Lower leg skin (tissue), 3 donors: ENCODE measurements around the gene TATDN2.

ENCODE experiments used
- POLR2A ChIP-seq, 2 donors: fragments of 450-650 bp; IDR thresholded peaks; one replicate each; pipeline ENCODE4 v1.6.1; 2016 to 2017; ENCODE audit warnings: antibody characterized with exemption in 2 of 2, mild to moderate bottlenecking in 1 of 2, moderate library complexity in 1 of 2
- TF ChIP-seq, protein P1 (sequence below), 3 donors: fragments of 450-650 bp; IDR thresholded peaks; one replicate each; pipeline ENCODE4 v1.5.1; 2016; ENCODE audit warnings: antibody characterized with exemption in 3 of 3, mild to moderate bottlenecking in 3 of 3, moderate library complexity in 2 of 3

DNA sequence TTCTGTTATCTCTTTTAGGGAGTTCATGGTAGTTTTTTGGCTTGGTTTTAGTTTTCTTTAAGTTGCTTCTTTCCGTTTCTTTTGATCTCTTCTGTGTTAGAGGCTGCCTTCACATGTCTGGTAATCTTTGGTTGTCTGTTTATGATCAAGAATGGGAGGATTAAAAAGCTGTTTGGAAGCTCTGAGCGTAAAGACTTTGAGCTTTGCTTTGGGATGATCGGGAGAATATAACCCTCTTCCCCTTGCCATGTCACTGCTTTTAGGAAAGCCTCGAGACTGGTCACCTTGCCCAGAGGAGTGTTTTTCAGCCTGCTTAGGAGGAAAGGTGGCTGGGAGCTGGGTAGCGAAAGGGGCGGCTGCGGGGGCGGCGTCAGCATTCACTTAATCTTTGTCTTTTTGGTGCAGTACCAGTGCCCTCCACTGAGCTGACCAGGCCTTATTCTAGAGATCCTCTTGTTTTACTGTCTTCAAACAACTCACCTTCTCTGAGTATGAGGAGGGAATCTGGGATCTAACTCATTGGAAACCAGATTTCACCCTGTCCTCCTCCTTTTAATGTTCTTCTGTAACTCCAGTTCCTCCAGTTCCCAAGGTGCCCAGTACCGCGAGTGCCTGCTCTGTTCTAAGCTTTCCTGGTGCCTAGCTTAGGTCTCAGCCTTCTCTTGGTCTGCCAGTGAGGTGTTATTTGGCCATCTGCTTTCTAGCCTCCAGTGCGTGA lies 15.5 kb downstream of the TATDN2 start:
- TF ChIP-seq, protein P1, sequence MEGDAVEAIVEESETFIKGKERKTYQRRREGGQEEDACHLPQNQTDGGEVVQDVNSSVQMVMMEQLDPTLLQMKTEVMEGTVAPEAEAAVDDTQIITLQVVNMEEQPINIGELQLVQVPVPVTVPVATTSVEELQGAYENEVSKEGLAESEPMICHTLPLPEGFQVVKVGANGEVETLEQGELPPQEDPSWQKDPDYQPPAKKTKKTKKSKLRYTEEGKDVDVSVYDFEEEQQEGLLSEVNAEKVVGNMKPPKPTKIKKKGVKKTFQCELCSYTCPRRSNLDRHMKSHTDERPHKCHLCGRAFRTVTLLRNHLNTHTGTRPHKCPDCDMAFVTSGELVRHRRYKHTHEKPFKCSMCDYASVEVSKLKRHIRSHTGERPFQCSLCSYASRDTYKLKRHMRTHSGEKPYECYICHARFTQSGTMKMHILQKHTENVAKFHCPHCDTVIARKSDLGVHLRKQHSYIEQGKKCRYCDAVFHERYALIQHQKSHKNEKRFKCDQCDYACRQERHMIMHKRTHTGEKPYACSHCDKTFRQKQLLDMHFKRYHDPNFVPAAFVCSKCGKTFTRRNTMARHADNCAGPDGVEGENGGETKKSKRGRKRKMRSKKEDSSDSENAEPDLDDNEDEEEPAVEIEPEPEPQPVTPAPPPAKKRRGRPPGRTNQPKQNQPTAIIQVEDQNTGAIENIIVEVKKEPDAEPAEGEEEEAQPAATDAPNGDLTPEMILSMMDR (IDR thresholded peaks at IDR 0.05): no peak
- no peak for TF ChIP-seq POLR2A (IDR thresholded peaks at IDR 0.05)
